ENCODE measurements around the gene COL2A1. TPM values are rescaled to one million over a fixed set of nuclear protein-coding genes. Genes with fewer than 3 reads are reported as not detected.

COL2A1 gene
- total RNA-seq, 4 donors from 2014 or later, result not detected

GRCh38 chr12:47955059-47955458, 49.2 kb downstream of the COL2A1 start:
- WGBS, 2 donors, result 68 to 90% methylated on average over 2 to 3 of the region's 3 CpGs
- Histone ChIP-seq H3K4me3 (no peak overlapping the region), H3K27me3 (no peaks in the 10 kb centered on the region), H3K9me3 (no peaks in the 10 kb centered on the region), H3K4me1 (peaks cover 0 to 3% (median 0%) of the 10 kb centered on the region in 3 donors), H3K36me3 (no peaks in the 10 kb centered on the region), H3K27ac (no peak overlapping the region)
- intact Hi-C loops (cut with DNase I), result loop anchor here (10.0 kb wide), 2 partner anchors 90 to 230 kb away; partner anchors contain the start of gene ENDOU
- DNase-seq, result no peak
- TF ChIP-seq POLR2A (IDR thresholded peaks at IDR 0.05), result no peak
- TF ChIP-seq, protein P1, sequence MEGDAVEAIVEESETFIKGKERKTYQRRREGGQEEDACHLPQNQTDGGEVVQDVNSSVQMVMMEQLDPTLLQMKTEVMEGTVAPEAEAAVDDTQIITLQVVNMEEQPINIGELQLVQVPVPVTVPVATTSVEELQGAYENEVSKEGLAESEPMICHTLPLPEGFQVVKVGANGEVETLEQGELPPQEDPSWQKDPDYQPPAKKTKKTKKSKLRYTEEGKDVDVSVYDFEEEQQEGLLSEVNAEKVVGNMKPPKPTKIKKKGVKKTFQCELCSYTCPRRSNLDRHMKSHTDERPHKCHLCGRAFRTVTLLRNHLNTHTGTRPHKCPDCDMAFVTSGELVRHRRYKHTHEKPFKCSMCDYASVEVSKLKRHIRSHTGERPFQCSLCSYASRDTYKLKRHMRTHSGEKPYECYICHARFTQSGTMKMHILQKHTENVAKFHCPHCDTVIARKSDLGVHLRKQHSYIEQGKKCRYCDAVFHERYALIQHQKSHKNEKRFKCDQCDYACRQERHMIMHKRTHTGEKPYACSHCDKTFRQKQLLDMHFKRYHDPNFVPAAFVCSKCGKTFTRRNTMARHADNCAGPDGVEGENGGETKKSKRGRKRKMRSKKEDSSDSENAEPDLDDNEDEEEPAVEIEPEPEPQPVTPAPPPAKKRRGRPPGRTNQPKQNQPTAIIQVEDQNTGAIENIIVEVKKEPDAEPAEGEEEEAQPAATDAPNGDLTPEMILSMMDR (IDR thresholded peaks at IDR 0.05), result no peak

GRCh38 chr12:47954467-47955045, 49.7 kb downstream of the COL2A1 start:
- Histone ChIP-seq H3K36me3 (no peaks in the 10 kb centered on the region), H3K27ac (no peak overlapping the region), H3K4me1 (peaks cover 0 to 8% (median 4%) of the 10 kb centered on the region in 3 donors), H3K9me3 (no peaks in the 10 kb centered on the region), H3K4me3 (no peak overlapping the region), H3K27me3 (no peaks in the 10 kb centered on the region)
- no peak for DNase-seq
- intact Hi-C loops (cut with DNase I), result loop anchor here (10.0 kb wide), 2 partner anchors 90 to 230 kb away; partner anchors contain the start of gene ENDOU
- no peak for TF ChIP-seq POLR2A (IDR thresholded peaks at IDR 0.05)
- TF ChIP-seq, protein P1 (IDR thresholded peaks at IDR 0.05), result no peak
- 75 to 94% methylated on average over 3 of the region's 4 CpGs for WGBS, 2 donors

DNA sequence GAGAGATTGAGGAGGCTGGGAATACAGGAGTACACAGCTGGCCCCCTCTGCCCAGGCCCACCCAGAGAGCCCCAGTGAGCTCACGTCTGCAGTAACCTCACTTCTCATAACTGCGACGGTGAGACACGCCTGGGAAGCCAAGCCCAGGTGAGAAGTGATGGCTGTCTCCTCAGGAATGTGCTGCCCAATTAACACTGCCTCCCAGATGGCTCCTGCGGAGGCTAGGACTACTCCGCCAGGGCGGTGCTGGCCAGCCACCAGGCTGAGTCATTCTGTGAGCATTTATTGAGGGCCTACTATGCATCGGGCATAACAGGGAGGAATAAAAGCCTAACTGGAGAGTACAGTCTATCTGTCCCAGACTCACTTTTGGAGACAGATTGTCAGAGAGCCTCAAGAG, 50.2 kb downstream of the COL2A1 start:
- Histone ChIP-seq H3K4me3 (no peak overlapping the region), H3K36me3 (no peaks in the 10 kb centered on the region), H3K27ac (no peak overlapping the region), H3K9me3 (no peaks in the 10 kb centered on the region), H3K27me3 (no peaks in the 10 kb centered on the region), H3K4me1 (peaks cover 0 to 13% (median 9%) of the 10 kb centered on the region in 3 donors)
- WGBS, 2 donors, result 67 to 85% methylated on average over 3 to 5 of the region's 8 CpGs
- TF ChIP-seq POLR2A (IDR thresholded peaks at IDR 0.05), result no peak
- TF ChIP-seq, protein P1 (IDR thresholded peaks at IDR 0.05), result no peak
- no peak for DNase-seq
- intact Hi-C loops (cut with DNase I), result loop anchor here (10.0 kb wide), 2 partner anchors 89 to 229 kb away; partner anchors contain the start of gene ENDOU

GRCh38 chr12:47950856-47951468, 53.3 kb downstream of the COL2A1 start:
- TF ChIP-seq, protein P1 (IDR thresholded peaks at IDR 0.05), result no peak
- no peak for TF ChIP-seq POLR2A (IDR thresholded peaks at IDR 0.05)
- intact Hi-C loops (cut with DNase I), result loop anchor here (10.0 kb wide), 2 partner anchors 86 to 226 kb away; partner anchors contain the start of gene ENDOU
- no peak for DNase-seq

More at GRCh38 chr12:47950856-47951468, 53.3 kb downstream of the COL2A1 start:
- no peaks in the 10 kb centered on the region for H3K36me3 ChIP-seq
- no peaks in the 10 kb centered on the region for H3K9me3 ChIP-seq
- H3K4me3 ChIP-seq, result no peak overlapping the region
- no peaks in the 10 kb centered on the region for H3K27me3 ChIP-seq
- 54 to 57% methylated on average over 5 to 6 of the region's 8 CpGs for whole genome bisulfite sequencing, 2 donors
- peaks cover 10 to 44% (median 12%) of the 10 kb centered on the region in 3 donors for H3K4me1 ChIP-seq
- no peak overlapping the region for H3K27ac ChIP-seq
